Natural killer cell (primary cell): ENCODE measurements around the gene ATXN2. TPM values are rescaled to one million over a fixed set of nuclear protein-coding genes. Genes with fewer than 3 reads are reported as not detected.
"Not testable (repeated sequence)": the region's sequence is repeated elsewhere in the genome, so short reads cannot be mapped to it uniquely, and the experiment has no call there.

Source experiments
- ATAC-seq, 3 donors: fragments of 150-1000 bp in 2 of 3; fragments of 200-7000 bp in 1 of 3; cut with Tn5 transposase; 1 replicate in 1 of 3; 2 replicates in 2 of 3; pipeline ENCODE4 v1.10.0; 2021; ENCODE audit warnings: mild to moderate bottlenecking in 2 of 3, moderate library complexity in 2 of 3
- DNase-seq, 2 donors: peaks; one replicate each; pipeline versions ENCODE4 v3.0.0 to v3.0.0-alpha.2; 2013 to 2021; ENCODE audit warnings: mixed read lengths in 1 of 2
- H3K27ac ChIP-seq: one replicate; pipeline ENCODE4 v1.5.1; 2013; ENCODE audit warnings: mild to moderate bottlenecking, low read length
- H3K27me3 ChIP-seq: one replicate; pipeline ENCODE4 v1.6.1; 2013; ENCODE audit warnings: low read length; ENCODE audit not compliant: control insufficient read depth, insufficient read depth
- H3K36me3 ChIP-seq: one replicate; pipeline ENCODE4 v1.6.1; 2013; ENCODE audit warnings: low read length; ENCODE audit not compliant: control insufficient read depth, insufficient read depth
- H3K4me1 ChIP-seq: one replicate; pipeline ENCODE4 v1.6.1; 2013; ENCODE audit warnings: low read length; ENCODE audit not compliant: control insufficient read depth, insufficient read depth
- H3K4me3 ChIP-seq: one replicate; pipeline ENCODE4 v1.5.1; 2013; ENCODE audit warnings: low read length
- H3K9me3 ChIP-seq: one replicate; pipeline ENCODE4 v1.6.1; 2013; ENCODE audit warnings: low read length; ENCODE audit not compliant: control insufficient read depth, insufficient read depth
- H3K27ac Mint-ChIP-seq, 2 donors: one replicate each; pipeline ENCODE4 v1.8.0; 2022; ENCODE audit warnings: mild to moderate bottlenecking in 2 of 2, mixed read lengths in 2 of 2, moderate library complexity in 1 of 2
- H3K27me3 Mint-ChIP-seq, 2 donors: one replicate each; pipeline ENCODE4 v1.8.0; 2022; ENCODE audit warnings: low read depth in 2 of 2, mixed read lengths in 2 of 2
- H3K36me3 Mint-ChIP-seq: one replicate; pipeline ENCODE4 v1.8.0; 2022; ENCODE audit warnings: mixed read lengths
- H3K4me1 Mint-ChIP-seq, 2 donors: one replicate each; pipeline ENCODE4 v1.8.0; 2022; ENCODE audit warnings: mixed read lengths in 2 of 2
- H3K4me3 Mint-ChIP-seq: one replicate; pipeline ENCODE4 v1.8.0; 2022; ENCODE audit warnings: mild to moderate bottlenecking, moderate library complexity, mixed read lengths
- H3K9me3 Mint-ChIP-seq, 2 donors: one replicate each; pipeline ENCODE4 v1.8.0; 2022; ENCODE audit warnings: mixed read lengths in 2 of 2
- WGBS: methylation state at CpG from one replicate; pipeline ENCODE4 v1.1.7; 2013; ENCODE audit warnings: missing lambda C conversion rate; ENCODE audit not compliant: insufficient coverage; 5-methylcytosine and 5-hydroxymethylcytosine counted together
- intact Hi-C: fragments of 100-400 bp; cut with micrococcal nuclease; formaldehyde crosslinking; loops from one replicate; pipeline ENCODE4 v1.14.2; 2022
- total RNA-seq, 4 donors: library from RNA; stranded (reverse); fragments of 120-200 nt in 1 of 4; gene quantifications; one replicate each; pipeline versions ENCODE4 v1.2.3 to v1.2.4, GENCODE V29; 2013 to 2022
- TF ChIP-seq, protein P1 (sequence below): fragments of 200-600 bp; IDR thresholded peaks from one replicate; pipeline ENCODE4 v1.8.0; 2022; ENCODE audit warnings: antibody characterized with exemption

Gene ATXN2
- total RNA-seq, 3 donors from 2014 or later (not counting 1 experiment from before 2014, with no cell fraction given): 44.9 to 56.5 (median 51.5) TPM

DNA sequence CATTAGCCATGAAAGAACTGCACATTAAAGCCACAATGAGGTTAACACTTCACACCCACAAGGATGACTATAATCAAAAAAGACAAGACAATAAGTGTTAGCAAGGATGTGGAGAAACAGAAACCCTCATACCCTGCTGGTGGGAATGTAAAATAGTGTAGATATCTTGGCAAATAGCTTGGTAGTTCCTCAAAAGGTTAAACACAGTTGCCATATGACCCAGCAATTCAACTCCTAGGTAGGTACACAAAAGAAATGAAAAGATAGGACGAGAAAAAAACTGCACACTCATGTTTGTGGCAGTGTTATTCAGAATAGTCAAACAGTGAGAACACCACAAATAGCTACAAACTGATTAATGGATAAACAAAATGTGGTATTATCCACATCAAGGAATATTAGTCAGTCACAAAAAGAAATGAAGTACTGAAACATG is 93.5 kb downstream of the ATXN2 start:
- Mint-ChIP-seq H3K27ac (peak overlapping the region in 1 of 2 donors; percentile 66), H3K4me3 (peak overlapping the region; percentile 4)
- H3K36me3 ChIP-seq: peaks cover 20% of the 10 kb centered on the region

DNA sequence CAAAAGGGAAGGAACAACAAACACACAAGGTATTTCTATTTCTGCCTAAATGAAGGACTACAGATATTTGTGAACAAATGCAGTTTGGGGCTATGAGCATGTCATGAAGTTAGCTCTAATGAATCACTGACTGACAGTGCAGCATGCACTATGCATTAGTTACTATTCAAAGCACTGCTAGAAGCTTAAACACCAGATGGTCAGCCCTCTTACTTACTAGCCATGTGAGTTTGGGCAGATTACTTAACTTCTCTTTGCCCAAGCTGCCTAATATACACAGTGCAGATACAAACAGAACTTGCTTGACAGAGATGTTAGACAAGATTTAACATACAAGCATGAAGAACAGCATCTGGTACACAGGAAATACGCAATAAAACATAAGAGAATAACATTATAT is 96.0 kb downstream of the ATXN2 start:
- H3K36me3 Mint-ChIP-seq: no peaks in the 10 kb centered on the region
- no peaks in the 10 kb centered on the region for H3K9me3 ChIP-seq
- H3K27me3 ChIP-seq: no peaks in the 10 kb centered on the region
- no peak overlapping the region for H3K27ac ChIP-seq
- peaks cover 7% of the 10 kb centered on the region for H3K4me1 ChIP-seq
- H3K27me3 Mint-ChIP-seq: no peaks in the 10 kb centered on the region
- TF ChIP-seq, protein P1, sequence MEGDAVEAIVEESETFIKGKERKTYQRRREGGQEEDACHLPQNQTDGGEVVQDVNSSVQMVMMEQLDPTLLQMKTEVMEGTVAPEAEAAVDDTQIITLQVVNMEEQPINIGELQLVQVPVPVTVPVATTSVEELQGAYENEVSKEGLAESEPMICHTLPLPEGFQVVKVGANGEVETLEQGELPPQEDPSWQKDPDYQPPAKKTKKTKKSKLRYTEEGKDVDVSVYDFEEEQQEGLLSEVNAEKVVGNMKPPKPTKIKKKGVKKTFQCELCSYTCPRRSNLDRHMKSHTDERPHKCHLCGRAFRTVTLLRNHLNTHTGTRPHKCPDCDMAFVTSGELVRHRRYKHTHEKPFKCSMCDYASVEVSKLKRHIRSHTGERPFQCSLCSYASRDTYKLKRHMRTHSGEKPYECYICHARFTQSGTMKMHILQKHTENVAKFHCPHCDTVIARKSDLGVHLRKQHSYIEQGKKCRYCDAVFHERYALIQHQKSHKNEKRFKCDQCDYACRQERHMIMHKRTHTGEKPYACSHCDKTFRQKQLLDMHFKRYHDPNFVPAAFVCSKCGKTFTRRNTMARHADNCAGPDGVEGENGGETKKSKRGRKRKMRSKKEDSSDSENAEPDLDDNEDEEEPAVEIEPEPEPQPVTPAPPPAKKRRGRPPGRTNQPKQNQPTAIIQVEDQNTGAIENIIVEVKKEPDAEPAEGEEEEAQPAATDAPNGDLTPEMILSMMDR: no peak
- H3K4me3 Mint-ChIP-seq: no peak overlapping the region
- H3K4me3 ChIP-seq: no peak overlapping the region
- H3K4me1 Mint-ChIP-seq: peaks cover 14 to 16% of the 10 kb centered on the region in 2 donors
- no peak for ATAC-seq
- no peak overlapping the region for H3K27ac Mint-ChIP-seq
- no CpG with 5 or more reads among the region's 1 CpG for WGBS
- no peaks in the 10 kb centered on the region for H3K9me3 Mint-ChIP-seq
- peaks cover 7% of the 10 kb centered on the region for H3K36me3 ChIP-seq
- no peak for DNase-seq
- intact Hi-C loops: no loop called here

More for the DNA sequence above, 93.5 kb downstream of the ATXN2 start:
- H3K9me3 Mint-ChIP-seq: no peaks in the 10 kb centered on the region
- TF ChIP-seq, protein P1: no peak
- peaks cover 14 to 16% of the 10 kb centered on the region in 2 donors for H3K4me1 Mint-ChIP-seq
- no peaks in the 10 kb centered on the region for H3K36me3 Mint-ChIP-seq
- H3K9me3 ChIP-seq: no peaks in the 10 kb centered on the region
- H3K27ac ChIP-seq: no peak overlapping the region
- ATAC-seq (peak; percentile 79 to 99 (median 86)), DNase-seq (peak in 1 of 2 donors; percentile 57)
- H3K4me3 ChIP-seq: no peak overlapping the region
- no peaks in the 10 kb centered on the region for H3K27me3 ChIP-seq
- no peaks in the 10 kb centered on the region for H3K27me3 Mint-ChIP-seq
- intact Hi-C loops: no loop called here
- peaks cover 7% of the 10 kb centered on the region for H3K4me1 ChIP-seq
- 14% methylated on average over 1 of the region's 1 CpG for WGBS

DNA sequence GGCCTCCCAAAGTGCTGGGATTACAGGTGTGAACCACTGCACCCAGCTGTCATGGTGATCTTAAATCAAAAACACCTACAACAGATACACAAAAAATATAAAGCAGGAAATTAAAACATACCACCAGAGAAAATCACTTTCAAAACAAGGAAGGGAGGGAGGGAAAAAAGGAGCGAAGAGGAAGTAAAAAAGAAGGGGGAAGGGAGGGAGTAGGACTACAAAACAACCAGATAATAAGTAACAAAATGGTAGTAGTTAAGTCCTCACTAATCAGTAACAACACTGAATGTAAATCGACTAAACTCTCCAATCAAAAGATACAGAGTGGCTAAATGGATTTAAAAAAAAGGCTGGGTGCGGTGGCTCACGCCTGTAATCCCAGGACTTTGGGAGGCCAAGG is 104.4 kb downstream of the ATXN2 start:
- Histone ChIP-seq H3K4me3 (no peak overlapping the region), H3K27me3 (no peaks in the 10 kb centered on the region), H3K27ac (no peak overlapping the region), H3K36me3 (peaks cover 17% of the 10 kb centered on the region), H3K4me1 (no peaks in the 10 kb centered on the region), H3K9me3 (no peaks in the 10 kb centered on the region)
- Mint-ChIP-seq H3K36me3 (no peaks in the 10 kb centered on the region), H3K9me3 (no peaks in the 10 kb centered on the region), H3K27ac (no peak overlapping the region), H3K4me3 (no peak overlapping the region), H3K27me3 (no peaks in the 10 kb centered on the region), H3K4me1 (no peaks in the 10 kb centered on the region)
- DNase-seq (no peak), ATAC-seq (no peak)
- intact Hi-C loops: no loop called here
- WGBS: 100% methylated on average over 2 of the region's 4 CpGs
- TF ChIP-seq, protein P1: no peak

- peaks cover 13% of the 10 kb centered on the region for H3K36me3 Mint-ChIP-seq
- H3K27ac Mint-ChIP-seq, H3K9me3 ChIP-seq, H3K4me1 Mint-ChIP-seq, intact Hi-C loops, H3K4me3 Mint-ChIP-seq, ATAC-seq, H3K27ac ChIP-seq, H3K4me1 ChIP-seq, H3K4me3 ChIP-seq, DNase-seq, H3K27me3 Mint-ChIP-seq, H3K27me3 ChIP-seq, H3K9me3 Mint-ChIP-seq: not testable (repeated sequence)
- peaks cover 23% of the 10 kb centered on the region for H3K36me3 ChIP-seq
- 98% methylated on average over 7 of the region's 7 CpGs for WGBS
Measured at GRCh38 chr12:111492979-111493378, 106.1 kb downstream of the ATXN2 start.
